ENCODE measurements around the gene KDF1.

KDF1 gene

GRCh38 chr1:26972821-26973220 is 12.6 kb upstream of the KDF1 start:
- TF ChIP-seq, protein P1, sequence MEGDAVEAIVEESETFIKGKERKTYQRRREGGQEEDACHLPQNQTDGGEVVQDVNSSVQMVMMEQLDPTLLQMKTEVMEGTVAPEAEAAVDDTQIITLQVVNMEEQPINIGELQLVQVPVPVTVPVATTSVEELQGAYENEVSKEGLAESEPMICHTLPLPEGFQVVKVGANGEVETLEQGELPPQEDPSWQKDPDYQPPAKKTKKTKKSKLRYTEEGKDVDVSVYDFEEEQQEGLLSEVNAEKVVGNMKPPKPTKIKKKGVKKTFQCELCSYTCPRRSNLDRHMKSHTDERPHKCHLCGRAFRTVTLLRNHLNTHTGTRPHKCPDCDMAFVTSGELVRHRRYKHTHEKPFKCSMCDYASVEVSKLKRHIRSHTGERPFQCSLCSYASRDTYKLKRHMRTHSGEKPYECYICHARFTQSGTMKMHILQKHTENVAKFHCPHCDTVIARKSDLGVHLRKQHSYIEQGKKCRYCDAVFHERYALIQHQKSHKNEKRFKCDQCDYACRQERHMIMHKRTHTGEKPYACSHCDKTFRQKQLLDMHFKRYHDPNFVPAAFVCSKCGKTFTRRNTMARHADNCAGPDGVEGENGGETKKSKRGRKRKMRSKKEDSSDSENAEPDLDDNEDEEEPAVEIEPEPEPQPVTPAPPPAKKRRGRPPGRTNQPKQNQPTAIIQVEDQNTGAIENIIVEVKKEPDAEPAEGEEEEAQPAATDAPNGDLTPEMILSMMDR (IDR thresholded peaks at IDR 0.05): no peak

- TF ChIP-seq, protein P1 (IDR thresholded peaks at IDR 0.05): no peak
Observed at GRCh38 chr1:26972390-26972789, 12.1 kb upstream of the KDF1 start.

- TF ChIP-seq, protein P1 (IDR thresholded peaks at IDR 0.05): no peak
Observed at GRCh38 chr1:26971590-26971989, 11.3 kb upstream of the KDF1 start.

DNA sequence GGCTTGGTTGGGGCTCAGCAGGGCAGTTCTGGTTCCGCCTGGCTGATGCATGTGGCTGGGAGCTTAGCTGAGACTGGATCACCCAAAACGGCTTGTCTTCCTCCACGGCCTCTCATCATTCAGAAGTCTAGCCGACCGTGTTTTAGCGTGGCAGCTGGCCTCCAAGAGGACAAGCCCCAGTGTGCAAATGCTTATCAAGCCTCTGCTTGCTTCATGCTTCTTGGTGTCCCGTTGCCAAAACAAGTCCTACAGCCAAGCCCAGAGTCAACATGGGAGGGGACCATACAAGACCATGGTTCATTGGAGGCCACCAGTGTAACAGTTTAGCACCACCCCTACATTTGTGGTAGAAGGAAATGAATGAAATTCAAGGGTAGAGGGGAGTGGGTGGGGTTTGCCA is 10.5 kb upstream of the KDF1 start:
- TF ChIP-seq, protein P1 (IDR thresholded peaks at IDR 0.05): no peak

DNA sequence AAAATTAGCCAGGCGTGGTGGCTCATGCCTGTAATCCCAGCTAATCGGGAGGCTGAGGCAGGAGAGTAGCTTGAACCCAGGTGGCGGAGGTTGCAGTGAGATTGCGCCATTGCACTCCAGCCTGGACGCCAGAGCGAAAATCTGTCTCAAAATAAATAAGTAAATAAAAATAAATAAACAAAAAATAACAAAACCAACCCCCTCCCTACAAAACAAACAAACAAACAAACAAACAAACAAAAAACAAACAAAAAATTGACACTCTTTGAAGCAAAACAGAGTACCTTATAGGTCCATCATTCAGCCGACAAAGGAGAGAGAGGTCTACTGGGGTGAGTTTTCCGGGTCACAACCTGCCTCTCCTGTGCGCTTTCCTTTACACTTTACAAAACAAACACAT is 5.4 kb upstream of the KDF1 start:
- TF ChIP-seq, protein P1 (IDR thresholded peaks at IDR 0.05): no peak

- TF ChIP-seq, protein P1 (IDR thresholded peaks at IDR 0.05): no peak
Observed at GRCh38 chr1:26965213-26965612, 4.9 kb upstream of the KDF1 start.

DNA sequence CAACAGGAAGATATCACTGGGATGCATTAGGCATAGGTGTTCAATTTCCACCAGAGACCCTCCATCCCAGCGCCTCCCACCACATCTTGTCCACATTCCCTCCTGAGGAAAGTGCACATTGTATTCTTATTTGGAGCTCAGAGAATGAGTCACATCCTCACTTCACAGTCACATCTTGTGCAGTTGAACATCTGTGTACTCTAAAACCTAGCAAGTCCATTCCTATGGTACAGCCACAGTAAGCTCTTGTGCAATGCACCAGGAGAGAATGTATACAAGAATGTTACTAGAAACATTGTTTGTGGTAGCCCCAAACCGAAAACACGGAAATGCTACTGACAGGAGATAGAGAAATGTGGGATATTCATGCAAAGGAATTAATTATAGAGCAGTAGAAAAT is 1.6 kb upstream of the KDF1 start:
- TF ChIP-seq, protein P1 (IDR thresholded peaks at IDR 0.05): no peak

DNA sequence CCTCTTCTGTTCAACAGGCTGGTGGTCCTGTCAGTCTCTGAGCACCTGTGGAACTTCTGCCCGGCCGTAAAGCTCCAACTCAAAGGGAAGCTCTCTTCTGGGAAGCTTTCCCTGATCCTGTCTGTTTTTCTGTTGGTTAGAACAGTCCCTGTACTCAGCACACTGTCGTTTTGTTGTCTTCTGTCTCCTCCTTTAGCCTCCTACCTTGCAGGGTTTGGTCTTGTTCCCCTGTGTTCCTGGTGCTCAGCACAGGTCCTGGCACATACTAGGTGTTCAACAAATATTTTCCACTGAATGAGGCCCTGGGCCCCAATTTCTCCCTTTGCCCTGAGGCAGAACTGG is 328 bp upstream of the KDF1 start:
- TF ChIP-seq, protein P1 (IDR thresholded peaks at IDR 0.05): no peak

Data from LNCAP (cell line).